GM18511 (cell line): ENCODE measurements around the gene SMCHD1.
"Not testable (repeated sequence)": the region's sequence is repeated elsewhere in the genome, so short reads cannot be mapped to it uniquely, and the experiment has no call there.

ENCODE experiments used
- ATAC-seq: cut with Tn5 transposase; IDR thresholded peaks from one replicate; pipeline ENCODE4 v1.9.1; 2021; ENCODE audit warnings: mild to moderate bottlenecking, moderate library complexity; ENCODE audit not compliant: unreplicated experiment

The SMCHD1 gene

GRCh38 chr18:2715990-2716389 is 60.5 kb downstream of the SMCHD1 start:
- no peak for ATAC-seq

GRCh38 chr18:2716394-2717326 is 61.1 kb downstream of the SMCHD1 start:
- ATAC-seq, result no peak

GRCh38 chr18:2717407-2717806 is 61.9 kb downstream of the SMCHD1 start:
- no peak for ATAC-seq

- no peak for ATAC-seq
Measured at GRCh38 chr18:2719040-2719439, 63.5 kb downstream of the SMCHD1 start.

DNA sequence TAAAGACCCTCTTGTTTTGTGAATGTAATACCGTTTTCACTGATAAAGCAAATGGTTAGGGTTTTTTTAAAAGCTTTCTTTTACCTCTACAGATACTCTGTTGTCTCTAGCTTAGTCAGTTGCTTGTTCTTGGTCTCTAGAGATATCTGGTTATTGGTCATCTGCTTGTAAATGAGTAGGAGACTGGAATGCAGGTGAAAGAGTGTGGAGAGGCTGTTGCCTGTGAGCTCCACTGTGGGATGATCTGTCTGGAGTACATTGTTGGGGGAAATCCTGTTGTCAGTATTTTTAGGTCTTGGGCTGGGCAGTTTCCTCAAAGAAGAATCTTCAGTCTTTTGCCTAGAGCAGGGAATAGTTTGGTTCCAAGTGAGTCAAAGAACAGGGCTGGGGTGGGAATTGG is 67.7 kb downstream of the SMCHD1 start:
- no peak for ATAC-seq

GRCh38 chr18:2729757-2730156 is 74.2 kb downstream of the SMCHD1 start:
- no peak for ATAC-seq

DNA sequence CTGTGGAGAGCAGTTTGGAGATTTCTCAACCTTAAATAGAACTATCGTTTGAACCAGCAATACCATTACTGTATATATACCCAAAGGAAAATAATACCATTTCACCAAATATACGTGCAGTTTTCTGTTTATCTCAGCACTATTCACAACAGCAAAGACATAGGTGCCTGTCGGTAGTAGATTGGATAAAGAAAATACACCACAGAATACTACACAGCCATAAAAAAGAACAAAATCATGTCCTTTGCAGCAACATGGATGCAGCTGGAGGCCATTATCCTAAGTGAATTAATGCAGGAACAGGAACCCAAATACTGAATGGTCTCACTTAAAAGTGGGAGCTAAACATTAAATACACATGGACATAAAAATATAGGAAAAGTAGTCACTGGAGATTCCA is 81.3 kb downstream of the SMCHD1 start:
- no peak for ATAC-seq

DNA sequence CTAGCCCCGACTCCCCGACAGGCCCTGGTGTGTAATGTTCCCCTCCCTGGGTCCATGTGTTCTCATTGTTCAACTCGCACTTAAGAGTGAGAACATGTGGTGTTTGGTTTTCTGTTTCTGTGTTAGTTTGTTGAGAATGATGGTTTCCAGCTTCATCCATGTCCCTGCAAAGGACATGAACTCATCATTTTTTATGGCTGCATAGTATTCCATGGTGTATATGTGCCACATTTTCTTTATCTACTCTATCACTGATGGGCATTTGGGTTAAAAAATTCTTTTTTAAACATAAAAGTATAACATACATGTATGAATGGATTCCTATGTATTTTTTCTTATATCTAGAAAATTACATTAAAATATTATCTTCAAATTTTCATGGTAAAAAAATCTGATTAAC is 84.6 kb downstream of the SMCHD1 start:
- not testable (repeated sequence) for ATAC-seq

DNA sequence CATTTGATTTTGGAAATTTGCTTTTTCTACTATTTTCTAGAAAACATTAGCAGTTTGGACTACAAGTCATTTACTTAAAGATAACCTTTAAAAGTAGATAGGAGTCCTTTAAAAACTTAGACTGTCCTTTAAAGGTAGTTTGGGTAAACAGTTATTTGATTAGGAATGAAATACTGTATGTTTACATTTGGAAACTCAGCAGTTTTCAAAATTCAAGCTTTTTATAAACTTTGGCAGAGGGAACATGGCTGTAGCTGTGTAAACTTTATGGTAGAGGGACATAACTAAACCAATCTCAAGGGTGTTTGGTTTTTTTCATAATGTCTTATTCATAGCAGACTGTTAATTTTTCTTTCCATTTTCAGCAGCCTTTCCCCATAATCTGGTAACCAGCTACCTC is 90.7 kb downstream of the SMCHD1 start:
- no peak for ATAC-seq

DNA sequence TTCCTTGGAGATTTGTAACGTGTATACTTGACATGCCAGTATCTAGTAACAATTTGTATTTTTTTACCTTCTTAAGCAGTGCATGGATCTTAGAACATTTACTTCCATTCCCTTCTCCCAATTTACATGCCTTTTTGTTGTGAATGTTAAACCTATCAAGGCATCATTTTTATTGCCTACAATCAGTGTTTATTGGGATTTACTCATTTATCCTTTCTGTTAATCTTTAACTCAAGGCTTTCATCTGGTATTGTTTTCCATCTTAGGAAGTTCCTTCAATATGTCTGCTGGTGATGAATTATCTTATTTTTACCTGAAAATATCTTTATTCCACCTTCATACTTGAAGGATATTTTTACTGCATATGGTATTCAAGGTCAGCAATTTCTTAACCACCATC is 102.8 kb downstream of the SMCHD1 start:
- ATAC-seq, result no peak

DNA sequence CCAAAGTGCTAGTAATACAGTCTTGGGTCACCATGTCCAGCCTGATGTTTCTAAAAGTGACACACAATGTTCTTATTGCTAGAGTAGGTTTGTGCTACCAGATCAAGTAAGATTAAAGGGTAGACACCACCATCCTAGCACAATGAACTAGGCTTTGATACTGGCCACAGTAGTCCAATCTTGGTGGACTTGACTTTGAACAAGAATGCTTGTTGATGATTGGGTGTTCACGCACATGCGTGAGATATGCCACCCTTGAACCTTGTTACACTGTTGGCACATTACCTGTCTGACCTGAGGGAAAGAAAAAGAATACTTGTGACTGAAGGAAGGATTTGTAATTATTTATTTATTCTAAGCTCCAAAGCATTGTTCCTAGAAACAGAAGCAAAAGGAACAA is 119.1 kb downstream of the SMCHD1 start:
- no peak for ATAC-seq

DNA sequence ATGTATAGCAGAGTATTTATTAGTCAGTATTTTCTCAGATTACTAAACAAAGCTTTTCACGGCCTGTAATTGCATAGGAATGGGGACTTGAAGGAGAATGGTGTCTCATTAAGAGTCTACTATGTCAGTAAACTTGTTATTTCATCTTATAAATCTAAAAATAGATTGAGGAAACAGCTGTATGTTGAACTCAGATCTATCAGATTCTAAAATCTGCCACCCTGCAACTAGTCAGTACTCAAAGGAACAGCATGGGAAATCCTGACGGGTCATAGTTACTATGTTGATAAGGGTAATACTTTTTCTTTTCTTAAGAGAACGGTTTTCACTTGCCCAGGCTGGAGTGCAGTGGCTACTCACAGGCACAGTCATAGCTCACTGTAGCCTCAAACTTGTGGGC is 121.1 kb downstream of the SMCHD1 start:
- ATAC-seq, result no peak

GRCh38 chr18:2777241-2777640 is 121.7 kb downstream of the SMCHD1 start:
- ATAC-seq, result no peak

- ATAC-seq, result no peak
Measured at GRCh38 chr18:2780750-2781149, 125.2 kb downstream of the SMCHD1 start.

DNA sequence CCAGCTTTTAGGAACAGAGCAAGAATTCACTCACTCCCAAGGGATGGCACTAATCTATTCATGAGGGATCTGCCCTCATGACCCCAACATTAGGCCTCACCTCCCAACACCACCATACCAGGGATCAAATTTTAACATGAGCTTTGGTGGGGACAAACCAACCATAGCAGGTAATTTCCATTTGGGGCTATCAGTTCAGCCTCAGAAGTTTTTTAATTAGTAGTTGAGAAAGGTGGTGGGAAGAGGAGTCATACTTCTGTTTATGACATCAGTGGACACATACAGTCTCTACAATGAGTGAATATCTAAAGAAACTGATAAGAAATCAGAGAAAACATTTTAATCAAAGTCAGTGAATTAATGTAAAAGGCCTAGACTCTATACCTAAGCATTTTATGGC is 131.7 kb downstream of the SMCHD1 start:
- no peak for ATAC-seq

- ATAC-seq, result no peak
Measured at GRCh38 chr18:2792395-2792794, 136.9 kb downstream of the SMCHD1 start.

DNA sequence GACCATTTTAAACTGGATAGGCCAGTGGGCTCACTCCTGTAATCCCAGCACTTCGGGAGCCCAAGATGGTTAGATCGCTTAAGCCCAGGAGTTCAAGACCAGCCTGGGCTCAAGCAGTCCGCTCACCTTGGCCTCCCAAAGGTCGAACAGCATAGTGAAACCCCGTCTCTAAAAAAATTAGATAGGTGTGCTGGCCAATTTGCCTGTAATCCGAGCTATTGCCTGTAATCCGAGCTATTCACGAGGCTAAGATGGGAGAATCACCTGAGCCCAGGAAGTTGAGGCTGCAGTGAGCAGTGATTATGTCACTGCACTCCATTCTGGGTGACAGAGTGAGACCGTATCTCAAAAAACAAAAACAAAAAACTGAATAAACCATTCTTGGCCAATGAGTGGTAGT is 138.6 kb downstream of the SMCHD1 start:
- ATAC-seq, result no peak

- ATAC-seq, result no peak
Measured at GRCh38 chr18:2797951-2798350, 142.4 kb downstream of the SMCHD1 start.

GRCh38 chr18:2799369-2799768 is 143.8 kb downstream of the SMCHD1 start:
- ATAC-seq, result no peak

GRCh38 chr18:2805970-2806943 is 150.7 kb downstream of the SMCHD1 start:
- no peak for ATAC-seq

- not testable (repeated sequence) for ATAC-seq
Measured at GRCh38 chr18:2808640-2809039, 153.1 kb downstream of the SMCHD1 start.
